GM12875 (cell line): ENCODE data around the gene MFAP1.
A peak's percentile ranks its signal among the peaks of the same experiment; 100 is the strongest.
"Not testable (repeated sequence)": the region's sequence is repeated elsewhere in the genome, so short reads cannot be mapped to it uniquely, and the experiment has no call there.

Source experiments
- H3K4me3 ChIP-seq: one replicate; pipeline ENCODE4 v1.5.1; 2011; ENCODE audit warnings: low read depth, low read length, control low read depth
- CTCF ChIP-seq: IDR thresholded peaks from 2 replicates; pipeline ENCODE4 v1.5.1; 2011; ENCODE audit warnings: low read depth, mild to moderate bottlenecking, control low read depth, inconsistent platforms, low read length, moderate library complexity, borderline replicate concordance; ENCODE audit not compliant: insufficient read depth

The MFAP1 gene

GRCh38 chr15:43828061-43828657, 3.7 kb upstream of the MFAP1 start:
- no peak for TF ChIP-seq CTCF
- H3K4me3 ChIP-seq: peak overlapping the region; percentile 89

- TF ChIP-seq CTCF: no peak
- H3K4me3 ChIP-seq: peak within 1 kb of the TSS; percentile 89
Measured at GRCh38 chr15:43826508-43827341, 2.2 kb upstream of the MFAP1 start, which contains the start of gene WDR76. TSS of gene WDR76 (plus strand) at chr15:43827002. CDS start at chr15:43827033, 31 bp downstream.

- H3K4me3 ChIP-seq: no peak overlapping the region
- TF ChIP-seq CTCF: no peak
Measured at GRCh38 chr15:43826029-43826507, 1.6 kb upstream of the MFAP1 start.

- not testable (repeated sequence) for H3K4me3 ChIP-seq
Measured at GRCh38 chr15:43825305-43825704, 815 bp upstream of the MFAP1 start.

GRCh38 chr15:43821505-43821904, 3.0 kb downstream of the MFAP1 start:
- H3K4me3 ChIP-seq: no peak overlapping the region
- no peak for TF ChIP-seq CTCF

GRCh38 chr15:43815064-43815463, 9.4 kb downstream of the MFAP1 start:
- not testable (repeated sequence) for H3K4me3 ChIP-seq

GRCh38 chr15:43808960-43809678, 15.4 kb downstream of the MFAP1 start:
- no peak for TF ChIP-seq CTCF
- no peak overlapping the region for H3K4me3 ChIP-seq
